Osteoblast (primary cell): ENCODE results near the gene CCND1. TPM values are rescaled to one million over a fixed set of nuclear protein-coding genes. Genes with fewer than 3 reads are reported as not detected.

Experiments
- DNase-seq: peaks from one replicate; pipeline ENCODE4 v3.0.0; 2011; ENCODE audit warnings: low spot score, mixed read lengths; ENCODE audit not compliant: insufficient read length; ENCODE audit errors: missing footprints
- H2AFZ ChIP-seq: 2 replicates; pipeline ENCODE4 v1.6.0; 2011; ENCODE audit warnings: mild to moderate bottlenecking, low read length
- H3K27ac ChIP-seq: 2 replicates; pipeline ENCODE4 v1.5.1; 2011; ENCODE audit warnings: mild to moderate bottlenecking, low read depth, low read length, moderate library complexity
- H3K27me3 ChIP-seq: 2 replicates; pipeline ENCODE4 v1.6.0; 2012; ENCODE audit warnings: mild to moderate bottlenecking, control low read depth, inconsistent platforms, low read length, moderate library complexity; ENCODE audit not compliant: insufficient read depth
- H3K36me3 ChIP-seq: 2 replicates; pipeline ENCODE4 v1.5.1; 2011; ENCODE audit warnings: mild to moderate bottlenecking, low read length, control low read depth, moderate library complexity; ENCODE audit not compliant: insufficient read depth
- H3K4me1 ChIP-seq: 2 replicates; pipeline ENCODE4 v1.5.1; 2011; ENCODE audit warnings: mild to moderate bottlenecking, low read length, control low read depth, moderate library complexity; ENCODE audit not compliant: insufficient read depth
- H3K4me2 ChIP-seq: 2 replicates; pipeline ENCODE4 v1.6.0; 2011; ENCODE audit warnings: mild to moderate bottlenecking, low read length; ENCODE audit not compliant: insufficient read depth
- H3K4me3 ChIP-seq: fragments of 200-600 bp; sonication (generic); 3 replicates; pipeline ENCODE4 v1.5.1; 2012; ENCODE audit warnings: mild to moderate bottlenecking, low read length, inconsistent platforms; ENCODE audit not compliant: insufficient read depth
- H3K79me2 ChIP-seq: 2 replicates; pipeline ENCODE4 v1.6.0; 2012; ENCODE audit warnings: mild to moderate bottlenecking, low read length, control low read depth, inconsistent platforms; ENCODE audit not compliant: insufficient read depth
- H3K9me3 ChIP-seq: 2 replicates; pipeline ENCODE4 v1.5.1; 2011; ENCODE audit warnings: low read depth, low read length, control low read depth
- H4K20me1 ChIP-seq: 2 replicates; pipeline ENCODE4 v1.6.0; 2012; ENCODE audit warnings: mild to moderate bottlenecking, low read length, control low read depth; ENCODE audit not compliant: insufficient read depth
- total RNA-seq: library from RNA; depleted of rRNA; stranded (reverse); fragments of >200 nt; gene quantifications from 2 replicates; pipeline ENCODE4 v1.2.3, GENCODE V29; 2012
- TF ChIP-seq, protein P1 (sequence below): IDR thresholded peaks from 2 replicates; pipeline ENCODE4 v1.5.1; 2011; ENCODE audit warnings: mild to moderate bottlenecking, low read depth, low read length, moderate library complexity; ENCODE audit errors: extremely low read depth

The CCND1 gene
- total RNA-seq, 1 donor, result 187 TPM

DNA sequence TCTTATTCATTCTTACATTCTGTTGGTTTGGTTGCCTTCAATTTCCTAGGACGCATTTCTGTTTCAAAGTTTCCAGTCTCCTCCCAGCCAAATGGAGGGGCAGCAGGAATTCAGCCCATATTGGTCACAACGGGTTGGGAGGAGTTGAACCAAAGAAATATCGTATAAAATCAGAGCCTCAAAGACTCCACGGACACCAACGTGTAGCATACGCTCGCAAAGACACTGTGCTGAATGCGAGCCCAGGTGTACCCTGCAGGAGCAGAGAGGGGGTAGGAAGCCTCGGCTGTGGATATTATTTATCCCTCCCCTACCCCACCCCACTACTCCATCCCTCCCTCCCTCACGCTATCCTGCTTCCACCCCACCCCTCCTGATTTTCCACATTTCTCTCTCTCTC, 15.5 kb upstream of the CCND1 start:
- Histone ChIP-seq H3K9me3 (no peaks in the 10 kb centered on the region), H3K4me1 (no peaks in the 10 kb centered on the region), H2AFZ (no peak overlapping the region), H4K20me1 (no peaks in the 10 kb centered on the region), H3K36me3 (no peaks in the 10 kb centered on the region), H3K4me2 (no peak overlapping the region), H3K4me3 (no peak overlapping the region), H3K79me2 (no peaks in the 10 kb centered on the region), H3K27ac (no peak overlapping the region), H3K27me3 (peaks cover 4% of the 10 kb centered on the region)
- TF ChIP-seq, protein P1, sequence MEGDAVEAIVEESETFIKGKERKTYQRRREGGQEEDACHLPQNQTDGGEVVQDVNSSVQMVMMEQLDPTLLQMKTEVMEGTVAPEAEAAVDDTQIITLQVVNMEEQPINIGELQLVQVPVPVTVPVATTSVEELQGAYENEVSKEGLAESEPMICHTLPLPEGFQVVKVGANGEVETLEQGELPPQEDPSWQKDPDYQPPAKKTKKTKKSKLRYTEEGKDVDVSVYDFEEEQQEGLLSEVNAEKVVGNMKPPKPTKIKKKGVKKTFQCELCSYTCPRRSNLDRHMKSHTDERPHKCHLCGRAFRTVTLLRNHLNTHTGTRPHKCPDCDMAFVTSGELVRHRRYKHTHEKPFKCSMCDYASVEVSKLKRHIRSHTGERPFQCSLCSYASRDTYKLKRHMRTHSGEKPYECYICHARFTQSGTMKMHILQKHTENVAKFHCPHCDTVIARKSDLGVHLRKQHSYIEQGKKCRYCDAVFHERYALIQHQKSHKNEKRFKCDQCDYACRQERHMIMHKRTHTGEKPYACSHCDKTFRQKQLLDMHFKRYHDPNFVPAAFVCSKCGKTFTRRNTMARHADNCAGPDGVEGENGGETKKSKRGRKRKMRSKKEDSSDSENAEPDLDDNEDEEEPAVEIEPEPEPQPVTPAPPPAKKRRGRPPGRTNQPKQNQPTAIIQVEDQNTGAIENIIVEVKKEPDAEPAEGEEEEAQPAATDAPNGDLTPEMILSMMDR, result no peak
- DNase-seq, result no peak

DNA sequence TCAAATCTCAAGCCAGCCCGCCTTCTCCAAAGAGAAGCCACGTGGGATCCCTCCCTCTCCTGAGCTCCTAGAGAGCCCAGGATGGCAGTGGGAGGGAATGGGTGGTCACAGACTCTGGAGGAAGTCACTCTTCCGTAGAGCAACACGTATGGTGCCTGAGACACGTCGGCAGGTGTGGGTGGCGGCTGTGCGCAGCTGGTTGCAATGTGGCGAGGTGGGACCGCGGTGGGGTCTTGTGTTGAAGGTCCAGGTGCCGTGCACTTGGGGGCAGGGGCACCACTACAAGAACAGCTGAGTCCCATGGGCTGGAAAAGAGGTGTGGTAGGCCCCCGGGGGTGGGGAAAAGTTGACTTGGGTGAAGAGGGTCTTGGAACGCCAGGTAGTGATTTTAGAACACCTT, 13.4 kb upstream of the CCND1 start:
- no peaks in the 10 kb centered on the region for H3K9me3 ChIP-seq
- DNase-seq, result no peak
- H3K27me3 ChIP-seq, result no peaks in the 10 kb centered on the region
- H4K20me1 ChIP-seq, result no peaks in the 10 kb centered on the region
- H3K36me3 ChIP-seq, result no peaks in the 10 kb centered on the region
- no peak overlapping the region for H2AFZ ChIP-seq
- no peak overlapping the region for H3K4me2 ChIP-seq
- TF ChIP-seq, protein P1, result no peak
- no peaks in the 10 kb centered on the region for H3K79me2 ChIP-seq
- no peak overlapping the region for H3K4me3 ChIP-seq
- H3K4me1 ChIP-seq, result no peaks in the 10 kb centered on the region
- H3K27ac ChIP-seq, result no peak overlapping the region

DNA sequence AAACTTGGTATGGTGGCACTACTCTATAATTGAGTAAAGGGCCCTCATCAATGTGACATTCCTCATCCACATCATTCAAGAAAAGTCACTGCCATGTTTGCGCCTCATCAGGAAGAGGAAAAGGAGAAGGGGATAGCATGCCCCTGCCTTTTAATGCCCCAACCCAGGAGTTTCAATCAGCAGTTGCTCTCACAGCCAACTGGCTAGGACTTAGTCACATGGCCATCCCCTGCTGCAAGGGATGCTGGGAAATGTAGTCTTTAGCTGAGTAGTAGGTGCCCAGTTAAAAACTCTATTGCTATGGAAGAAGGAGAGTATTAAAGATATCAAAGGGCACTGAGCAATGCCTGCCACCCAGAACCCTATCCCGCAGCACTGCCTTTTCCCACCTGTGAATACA, 10.9 kb upstream of the CCND1 start:
- Histone ChIP-seq H3K4me2 (no peak overlapping the region), H3K79me2 (no peaks in the 10 kb centered on the region), H3K9me3 (no peaks in the 10 kb centered on the region), H3K4me1 (no peaks in the 10 kb centered on the region), H4K20me1 (no peaks in the 10 kb centered on the region), H3K4me3 (no peak overlapping the region), H3K27me3 (no peaks in the 10 kb centered on the region), H3K36me3 (no peaks in the 10 kb centered on the region), H2AFZ (no peak overlapping the region), H3K27ac (no peak overlapping the region)
- TF ChIP-seq, protein P1, result no peak
- peak; percentile 68 for DNase-seq

DNA sequence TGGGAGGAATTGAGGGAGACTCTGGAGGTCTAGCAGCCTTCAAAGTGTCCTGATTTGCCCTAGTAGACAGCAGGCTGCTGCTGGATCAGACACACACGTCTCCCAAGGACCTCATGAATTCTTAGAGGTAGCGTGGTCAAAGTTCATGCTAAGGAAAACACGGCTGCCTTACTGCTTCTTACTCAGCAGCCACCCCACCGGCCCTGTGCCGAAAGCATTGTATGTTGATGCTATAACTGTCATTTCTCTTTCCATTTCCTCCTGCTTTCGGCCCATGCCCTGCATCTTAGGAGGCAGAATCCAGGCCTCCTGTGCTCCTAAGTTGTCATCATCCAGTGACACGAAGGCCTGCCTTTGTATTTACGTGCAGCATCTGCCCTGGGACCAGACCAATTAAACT, 10.5 kb upstream of the CCND1 start:
- no peaks in the 10 kb centered on the region for H3K4me1 ChIP-seq
- H3K27me3 ChIP-seq, result no peaks in the 10 kb centered on the region
- no peaks in the 10 kb centered on the region for H4K20me1 ChIP-seq

More for the DNA sequence above, 10.5 kb upstream of the CCND1 start:
- Histone ChIP-seq H2AFZ (no peak overlapping the region), H3K36me3 (no peaks in the 10 kb centered on the region), H3K4me3 (no peak overlapping the region), H3K9me3 (no peaks in the 10 kb centered on the region), H3K79me2 (no peaks in the 10 kb centered on the region), H3K27ac (no peak overlapping the region), H3K4me2 (no peak overlapping the region)
- TF ChIP-seq, protein P1, result no peak
- DNase-seq, result peak; percentile 37
